Hepatocyte (in vitro differentiated cells): ENCODE measurements around the gene CORO2A. TPM values are rescaled to one million over a fixed set of nuclear protein-coding genes. Genes with fewer than 3 reads are reported as not detected.

Experiments
- DNase-seq: peaks from one replicate; pipeline ENCODE4 v3.0.0-alpha.2; 2016; ENCODE audit warnings: low spot score
- H2AFZ ChIP-seq: fragments of 200-600 bp; sonication (generic); 2 replicates; pipeline ENCODE4 v1.6.0; 2016; ENCODE audit warnings: antibody characterized with exemption, mild to moderate bottlenecking
- H3K27ac ChIP-seq: fragments of 200-600 bp; sonication (generic); 2 replicates; pipeline ENCODE4 v1.5.1; 2016; ENCODE audit warnings: mild to moderate bottlenecking
- H3K27me3 ChIP-seq: fragments of 200-600 bp; sonication (generic); 2 replicates; pipeline ENCODE4 v1.6.1; 2016
- H3K36me3 ChIP-seq: fragments of 200-600 bp; sonication (generic); replicated peaks from 2 replicates; pipeline ENCODE4 v1.5.1; 2016; ENCODE audit warnings: low read depth; ENCODE audit not compliant: insufficient read depth
- H3K4me1 ChIP-seq: fragments of 200-600 bp; sonication (generic); 2 replicates; pipeline ENCODE4 v1.5.1; 2016; ENCODE audit warnings: mild to moderate bottlenecking, moderate library complexity; ENCODE audit not compliant: insufficient read depth
- H3K4me2 ChIP-seq: fragments of 200-600 bp; sonication (generic); 2 replicates; pipeline ENCODE4 v1.6.0; 2016
- H3K4me3 ChIP-seq: fragments of 200-600 bp; sonication (generic); 2 replicates; pipeline ENCODE4 v1.5.1; 2016; ENCODE audit warnings: mild to moderate bottlenecking
- H3K79me2 ChIP-seq: fragments of 200-600 bp; sonication (generic); 2 replicates; pipeline ENCODE4 v1.6.0; 2017; ENCODE audit warnings: mild to moderate bottlenecking
- H3K9me2 ChIP-seq: fragments of 200-600 bp; sonication (generic); replicated peaks from 2 replicates; pipeline ENCODE4 v1.6.0; 2017; ENCODE audit warnings: mild to moderate bottlenecking; ENCODE audit not compliant: insufficient read depth
- H3K9me3 ChIP-seq: fragments of 200-600 bp; sonication (generic); 2 replicates; pipeline ENCODE4 v1.5.1; 2016; ENCODE audit warnings: low read depth, mild to moderate bottlenecking
- H4K20me1 ChIP-seq: fragments of 200-600 bp; sonication (generic); 2 replicates; pipeline ENCODE4 v1.6.0; 2016; ENCODE audit warnings: mild to moderate bottlenecking; ENCODE audit not compliant: insufficient read depth, poor library complexity, severe bottlenecking
- CTCF ChIP-seq: fragments of 200-600 bp; sonication (generic); IDR thresholded peaks from 2 replicates; pipeline ENCODE4 v1.5.1; 2016; ENCODE audit warnings: antibody characterized with exemption, mild to moderate bottlenecking; ENCODE audit not compliant: poor library complexity
- EZH2 ChIP-seq: fragments of 200-600 bp; sonication (generic); IDR thresholded peaks from 2 replicates; pipeline ENCODE4 v1.6.1; 2016; ENCODE audit warnings: antibody characterized with exemption, mild to moderate bottlenecking, borderline replicate concordance
- EZH2phosphoT487 ChIP-seq: fragments of 200-600 bp; sonication (generic); IDR thresholded peaks from one replicate; pipeline ENCODE4 v1.6.1; 2018; ENCODE audit warnings: antibody characterized with exemption, mild to moderate bottlenecking, low read depth, moderate library complexity; ENCODE audit not compliant: unreplicated experiment, severe bottlenecking
- WGBS: methylation state at CpG from one replicate; pipeline ENCODE4 v1.1.6; 2016; ENCODE audit warnings: low lambda C conversion rate; ENCODE audit errors: missing lambda C conversion rate; 5-methylcytosine and 5-hydroxymethylcytosine counted together
- polyA plus RNA-seq: library from polyadenylated mRNA; unstranded; fragments of >200 nt; fragmentation: Nextera tagmentation; extraction: Ambion mirVana; gene quantifications from 2 replicates; pipeline ENCODE4 v1.2.1, GENCODE V29; 2016
- total RNA-seq: library from RNA; depleted of rRNA; stranded (reverse); fragments of >200 nt; gene quantifications from 2 replicates; pipeline ENCODE4 v1.2.3, GENCODE V29; 2014

Gene CORO2A
- total and polyA plus RNA-seq, 2 experiments from 2014 or later, result 12.8 to 24.6 TPM

GRCh38 chr9:98219794-98220370, 27.4 kb upstream of the CORO2A start:
- Histone ChIP-seq H2AFZ (no peak overlapping the region), H3K27ac (peak overlapping the region; percentile 87), H3K36me3 (no peaks in the 10 kb centered on the region), H3K79me2 (no peaks in the 10 kb centered on the region), H4K20me1 (no peaks in the 10 kb centered on the region), H3K4me3 (no peak overlapping the region), H3K4me1 (peaks cover 3% of the 10 kb centered on the region), H3K27me3 (no peaks in the 10 kb centered on the region), H3K4me2 (no peak overlapping the region), H3K9me2 (no peaks in the 10 kb centered on the region), H3K9me3 (no peaks in the 10 kb centered on the region)
- DNase-seq, result no peak
- TF ChIP-seq CTCF (no peak), EZH2phosphoT487 (no peak), EZH2 (no peak)
- WGBS, result 91% methylated on average over 11 of the region's 11 CpGs

GRCh38 chr9:98219364-98219716, 26.9 kb upstream of the CORO2A start:
- no peak for DNase-seq
- Histone ChIP-seq H4K20me1 (no peaks in the 10 kb centered on the region), H3K27me3 (no peaks in the 10 kb centered on the region), H3K27ac (peak overlapping the region; percentile 87), H3K9me3 (no peaks in the 10 kb centered on the region), H3K4me2 (no peak overlapping the region), H3K4me1 (no peaks in the 10 kb centered on the region), H3K79me2 (no peaks in the 10 kb centered on the region), H3K36me3 (no peaks in the 10 kb centered on the region), H3K4me3 (no peak overlapping the region), H3K9me2 (no peaks in the 10 kb centered on the region), H2AFZ (no peak overlapping the region)
- TF ChIP-seq EZH2phosphoT487, result no peak
- TF ChIP-seq EZH2, result no peak
- TF ChIP-seq CTCF, result no peak
- 79% methylated on average over 7 of the region's 7 CpGs for WGBS

GRCh38 chr9:98218562-98219363, 26.3 kb upstream of the CORO2A start:
- Histone ChIP-seq H3K36me3 (no peaks in the 10 kb centered on the region), H3K27ac (peak overlapping the region; percentile 87), H4K20me1 (no peaks in the 10 kb centered on the region), H3K79me2 (no peaks in the 10 kb centered on the region), H3K9me3 (no peaks in the 10 kb centered on the region), H2AFZ (no peak overlapping the region), H3K4me3 (no peak overlapping the region), H3K27me3 (no peaks in the 10 kb centered on the region), H3K4me1 (no peaks in the 10 kb centered on the region), H3K4me2 (no peak overlapping the region), H3K9me2 (no peaks in the 10 kb centered on the region)
- WGBS, result 77% methylated on average over 11 of the region's 11 CpGs
- no peak for DNase-seq
- TF ChIP-seq EZH2 (no peak), EZH2phosphoT487 (no peak), CTCF (no peak)
